Stimulated activated CD4-positive, alpha-beta T cell treated with anti-CD3 and anti-CD28 coated beads, TNF-alpha, amount 100 ng/mL, for 4 hours (primary cell): Measurements from ENCODE around the gene WNK2.
A peak's percentile ranks its signal among the peaks of the same experiment; 100 is the strongest.

Experiments used
- DNase-seq, 3 experiments: peaks; one replicate each; pipeline ENCODE4 v3.0.0-alpha.2; 2020; ENCODE audit warnings: low read depth in 3 of 3

WNK2 gene

DNA sequence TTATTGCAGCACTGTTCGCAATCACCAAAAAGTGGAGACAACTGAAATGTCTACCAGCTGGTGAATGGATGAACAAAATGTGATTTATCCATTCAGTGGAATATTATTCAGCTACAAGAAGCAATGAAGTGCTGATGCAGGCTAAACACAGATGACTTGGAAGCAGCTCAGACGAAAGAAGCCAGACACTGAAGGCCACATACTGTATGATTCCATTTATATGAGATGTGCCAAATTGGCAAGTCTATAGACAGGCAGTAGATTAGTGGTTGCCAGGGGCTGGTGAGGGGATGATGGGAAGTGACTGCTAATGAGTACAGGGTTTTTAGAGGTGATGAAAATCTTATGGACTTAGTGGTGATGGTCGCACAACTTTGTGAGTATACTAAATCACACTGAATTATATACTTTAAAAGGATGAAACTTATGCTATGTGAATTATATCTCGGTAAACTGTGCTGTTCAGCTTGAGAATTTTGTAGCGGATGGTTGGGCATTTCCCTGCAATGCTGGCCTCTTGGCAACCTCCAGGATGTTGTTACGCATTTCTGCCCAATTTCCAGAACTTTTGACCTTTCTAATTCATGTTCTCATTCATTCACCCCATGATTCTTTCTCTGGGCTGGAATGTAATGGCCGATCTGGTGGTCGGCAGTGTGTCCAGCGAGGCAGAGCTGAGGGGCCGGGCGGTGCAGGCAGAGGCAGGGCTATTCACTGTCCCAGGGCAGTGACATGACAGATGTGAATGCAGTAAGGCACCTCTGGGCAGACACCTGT lies 22.0 kb upstream of the WNK2 start:
- no peak for DNase-seq

DNA sequence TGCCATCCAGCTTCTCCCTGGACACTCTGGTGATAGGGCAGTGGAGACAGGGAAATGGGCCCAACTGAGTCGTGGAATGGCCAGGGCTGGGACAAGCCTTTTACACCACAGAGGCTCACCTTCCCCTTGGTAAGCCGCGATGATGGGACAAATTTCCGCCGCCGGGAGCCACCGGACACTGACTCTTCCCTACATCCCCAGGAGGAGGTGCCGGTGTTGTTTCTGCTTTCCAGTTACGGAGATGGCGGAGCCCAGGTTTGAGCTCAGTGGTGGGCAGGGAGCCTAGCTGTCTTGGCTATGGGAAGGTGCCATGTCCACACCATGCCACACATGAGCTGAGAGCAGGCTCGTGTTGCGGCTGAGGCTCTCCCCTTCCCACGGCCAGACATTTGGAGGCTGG lies 19.9 kb upstream of the WNK2 start:
- no peak for DNase-seq

DNA sequence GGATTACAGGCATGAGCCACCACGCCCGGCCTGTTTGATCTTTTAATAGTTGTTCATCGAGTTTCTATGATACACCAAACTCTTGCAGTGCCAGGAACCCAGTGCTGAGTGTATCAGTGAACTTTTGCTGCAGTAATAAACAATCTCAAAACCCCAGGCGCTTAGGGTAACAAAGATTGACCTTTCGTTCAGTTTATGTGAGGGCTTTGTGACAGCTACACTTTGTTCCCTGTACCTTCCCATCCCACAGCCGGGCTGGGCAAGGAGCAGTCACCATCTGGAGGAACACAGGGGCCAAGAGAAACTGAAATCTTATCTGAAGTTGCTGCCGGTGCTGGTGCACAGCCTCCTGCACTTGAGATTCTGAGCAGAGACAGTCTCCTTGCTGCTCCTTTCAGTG lies 17.2 kb upstream of the WNK2 start:
- no peak for DNase-seq

DNA sequence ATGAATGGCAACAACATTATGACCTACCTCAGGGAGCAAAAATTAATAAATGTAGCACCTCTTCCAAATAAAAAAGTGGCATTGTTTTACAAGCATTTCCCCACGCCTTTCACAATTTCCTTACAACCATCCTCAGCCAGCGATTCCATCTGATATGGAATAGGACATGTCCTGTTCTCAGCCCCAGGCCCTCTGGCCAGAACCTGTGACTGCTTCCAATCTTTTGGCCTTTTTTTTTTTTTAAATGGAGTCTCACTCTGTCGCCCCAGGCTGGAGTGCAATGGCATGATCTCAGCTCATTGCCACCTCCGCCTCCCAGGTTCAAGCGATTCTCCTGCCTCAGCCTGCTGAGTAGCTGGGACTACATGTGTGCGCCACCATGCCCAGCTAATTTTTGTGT lies 16.8 kb upstream of the WNK2 start:
- no peak for DNase-seq

GRCh38 chr9:93167838-93168237 lies 16.1 kb upstream of the WNK2 start:
- DNase-seq, result no peak

GRCh38 chr9:93168581-93168980 lies 15.4 kb upstream of the WNK2 start:
- DNase-seq, result no peak

DNA sequence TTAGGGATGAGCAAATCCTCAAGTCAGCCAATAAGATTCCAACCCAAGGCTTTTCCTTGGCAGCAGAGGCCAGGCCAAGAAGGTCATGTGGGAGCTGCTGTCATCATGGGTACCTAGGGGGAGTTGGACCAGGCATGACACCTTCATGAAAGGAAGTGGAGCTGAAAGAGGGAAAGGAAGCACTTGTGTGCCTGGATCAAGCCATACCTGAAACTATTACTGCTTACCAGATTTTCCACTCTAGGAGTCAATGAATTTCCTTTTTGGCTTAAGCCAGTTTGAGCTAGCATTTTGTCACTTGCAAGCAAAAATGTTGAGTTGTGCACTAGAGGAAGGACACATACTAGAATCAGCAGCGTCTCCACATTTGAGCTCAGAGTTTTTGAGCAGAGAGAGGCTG lies 14.5 kb upstream of the WNK2 start:
- DNase-seq, result no peak

- no peak for DNase-seq
These were observed 13.4 kb upstream of the WNK2 start for GRCh38 chr9:93170571-93170970.

DNA sequence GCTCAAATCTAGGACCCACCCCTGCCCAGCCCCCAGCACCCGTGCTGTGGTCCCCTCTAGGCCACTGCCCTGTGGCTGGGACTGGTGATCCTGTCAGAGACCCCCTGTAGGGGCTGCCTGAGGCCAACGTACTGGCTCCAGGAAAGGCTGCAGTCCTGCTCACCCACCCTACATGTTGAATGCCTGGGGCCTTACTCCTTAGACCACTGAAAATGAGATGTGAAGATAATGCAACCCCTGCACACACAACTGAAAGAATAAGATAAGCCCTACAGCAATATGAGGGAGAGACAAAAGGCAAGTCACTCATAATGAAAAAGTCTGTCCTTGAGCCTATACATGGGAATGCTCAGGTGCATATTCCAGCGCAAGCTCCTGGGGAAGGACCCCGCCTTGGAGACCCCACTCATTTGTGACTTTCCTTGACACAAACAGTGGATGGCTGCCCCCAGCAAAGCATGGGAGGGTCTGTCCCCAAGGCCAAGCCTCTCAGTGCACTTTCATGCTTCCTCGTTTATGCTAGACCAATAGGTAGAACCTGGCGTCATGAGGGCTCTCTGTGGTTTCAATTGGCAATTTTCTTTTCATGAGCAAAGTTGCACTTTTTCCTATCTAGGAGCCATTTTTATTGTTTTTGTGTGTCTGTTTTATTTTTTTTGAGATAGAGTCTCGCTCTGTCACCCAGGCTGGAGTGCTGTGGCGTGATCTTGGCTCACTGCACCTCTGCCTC lies 12.5 kb upstream of the WNK2 start:
- no peak for DNase-seq

DNA sequence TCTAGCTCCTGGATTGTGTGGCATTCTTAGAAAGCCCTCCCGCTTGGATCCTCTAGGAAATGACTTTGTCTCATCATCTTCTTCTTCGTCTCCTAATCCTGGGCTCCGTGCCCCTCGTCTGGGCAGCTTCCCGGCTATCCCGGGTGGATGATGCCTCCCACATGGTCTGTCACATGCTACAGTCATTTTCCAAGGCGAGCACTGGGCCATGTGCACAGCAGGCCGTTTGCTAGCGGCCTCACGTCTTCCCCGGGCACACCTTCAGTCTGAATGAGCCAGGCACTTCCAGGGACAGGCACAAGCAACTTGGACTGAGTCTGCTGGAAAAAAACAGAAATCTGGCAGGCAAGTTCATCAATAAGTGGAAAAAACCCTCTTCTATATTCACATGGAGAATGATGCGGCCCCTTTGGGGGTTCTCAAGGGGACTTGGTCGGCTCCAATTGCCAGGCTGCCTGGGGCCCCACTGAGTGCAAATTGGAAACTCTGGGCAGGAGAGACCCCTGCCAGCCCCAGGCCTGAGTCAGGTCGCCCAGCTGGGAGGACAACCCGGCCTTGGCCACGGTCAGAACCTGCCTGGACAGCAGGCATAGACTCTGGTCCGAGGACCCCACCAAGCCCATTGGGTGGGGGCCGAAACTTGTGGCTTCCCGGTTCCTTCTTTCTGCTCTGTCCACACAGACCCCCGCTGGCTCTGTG lies 11.1 kb upstream of the WNK2 start:
- no peak for DNase-seq

DNA sequence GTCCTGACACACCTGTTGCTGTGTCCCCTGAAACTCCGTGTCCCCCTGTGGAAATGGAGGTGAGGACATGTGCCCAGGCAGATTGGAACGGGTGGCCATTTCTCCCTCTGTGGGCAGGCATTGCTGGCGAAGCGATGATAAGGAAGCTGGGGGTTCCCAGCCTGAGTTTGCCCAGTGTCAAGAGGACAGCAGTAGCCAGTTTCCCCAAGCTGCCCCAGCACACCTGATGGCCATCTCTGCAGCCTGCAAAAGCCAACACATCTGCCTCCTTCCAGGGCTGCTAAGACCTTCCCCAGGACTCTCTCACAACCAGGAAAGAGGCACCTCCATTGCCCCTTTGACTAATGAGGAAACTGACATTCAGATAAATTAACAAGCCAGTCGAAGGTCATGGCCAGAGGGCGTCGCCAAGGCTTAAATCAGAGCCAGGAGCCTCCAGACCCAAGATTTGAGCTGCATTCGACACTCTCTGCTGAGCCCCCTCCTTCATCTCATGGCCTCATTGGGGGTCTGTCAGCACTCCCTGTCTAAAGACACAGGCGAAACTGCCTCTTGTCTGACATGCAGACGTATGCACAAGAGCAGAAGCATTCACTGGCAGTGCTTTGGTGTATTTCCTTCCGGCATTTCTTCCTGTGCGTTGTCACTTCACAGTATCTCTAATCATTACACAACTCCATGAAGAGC lies 10.4 kb upstream of the WNK2 start:
- no peak for DNase-seq

DNA sequence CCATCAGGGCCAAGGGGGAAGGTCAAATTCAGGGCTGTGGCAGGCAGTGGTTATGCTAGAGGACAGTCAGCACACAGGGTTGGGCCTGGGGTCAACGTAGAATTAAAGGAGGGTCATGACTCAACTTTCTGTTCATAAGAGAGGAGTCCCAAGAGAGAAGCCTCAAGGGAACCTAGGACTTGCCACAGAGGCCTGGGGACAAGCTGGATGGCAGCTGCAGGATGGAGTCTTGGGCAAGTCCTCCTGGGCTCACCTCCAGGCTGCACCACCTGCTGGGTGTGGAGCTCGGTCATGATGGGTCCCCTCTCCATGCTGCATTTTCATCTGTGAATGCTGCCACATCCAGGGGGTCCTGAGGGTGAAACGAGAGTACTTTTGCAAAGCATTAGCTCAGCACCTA lies 9.0 kb upstream of the WNK2 start:
- DNase-seq, result no peak

- no peak for DNase-seq
These were observed 6.3 kb upstream of the WNK2 start for GRCh38 chr9:93177676-93178075.

DNA sequence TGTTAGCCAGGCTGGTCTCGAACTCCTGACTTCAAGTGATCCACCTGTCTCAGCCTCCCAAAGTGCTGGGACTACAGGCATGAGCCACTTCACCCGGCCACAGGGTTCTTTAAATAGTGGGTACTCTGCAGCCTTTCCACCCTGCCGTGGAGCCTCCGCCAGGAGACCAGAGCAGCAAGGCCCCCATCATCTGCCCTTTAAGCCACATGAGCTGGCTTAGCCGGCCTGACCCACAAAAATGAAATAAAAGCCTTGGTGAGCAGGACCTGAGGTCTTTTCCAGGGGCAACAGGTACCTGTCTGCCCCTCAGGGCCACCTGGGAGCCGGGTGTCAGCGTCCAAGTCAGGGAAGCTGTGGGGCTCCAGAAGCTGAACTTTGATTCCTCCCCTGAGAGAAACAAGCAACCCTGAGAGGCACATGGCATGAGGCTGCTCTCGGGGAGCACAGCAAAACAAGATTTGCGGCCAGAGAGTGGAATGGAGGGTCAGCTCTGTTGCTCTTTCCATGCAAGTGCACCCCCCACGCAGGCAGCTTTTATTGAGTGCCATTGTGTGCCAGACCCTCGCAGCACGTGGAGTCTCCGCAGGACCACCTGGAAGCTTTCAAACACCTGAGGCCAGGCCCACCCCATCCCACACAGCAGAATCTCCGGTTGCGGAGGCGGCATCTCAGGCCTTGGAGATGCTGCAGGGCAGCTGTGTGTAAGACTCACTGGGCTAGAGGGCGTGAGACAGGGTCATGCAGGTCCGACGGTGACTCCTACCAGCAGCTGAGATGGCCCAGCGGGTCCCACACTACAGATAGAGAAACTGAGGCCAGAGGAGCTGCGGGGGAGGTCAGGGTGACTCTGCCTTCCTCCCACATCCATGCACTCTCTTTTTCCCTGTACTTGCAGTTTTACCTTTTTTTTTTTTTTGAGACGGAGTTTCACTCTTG lies 4.8 kb upstream of the WNK2 start:
- no peak for DNase-seq

DNA sequence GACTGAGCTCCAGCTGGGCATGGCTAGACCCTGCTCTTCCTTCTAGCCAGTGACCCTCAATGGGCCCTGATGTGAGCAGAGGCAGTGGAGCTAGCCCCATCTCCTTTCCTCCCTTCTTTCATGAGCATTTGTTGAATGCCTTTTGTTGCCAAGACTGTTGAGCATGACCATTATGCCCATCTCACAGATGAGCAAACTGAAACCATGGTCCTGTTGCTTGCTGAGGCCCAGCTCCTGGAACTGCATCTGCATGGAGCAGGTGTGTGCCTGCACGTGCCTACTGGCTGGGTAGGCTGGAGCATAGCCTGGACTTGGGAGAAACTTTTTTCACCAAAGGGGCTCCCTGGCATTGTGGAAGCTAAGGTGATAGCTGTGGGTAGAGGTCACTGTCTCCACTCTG lies 3.0 kb upstream of the WNK2 start:
- DNase-seq, result no peak

- DNase-seq, result no peak
These were observed 2.1 kb upstream of the WNK2 start for GRCh38 chr9:93181672-93182435.

GRCh38 chr9:93182572-93182971 lies 1.4 kb upstream of the WNK2 start:
- DNase-seq, result no peak

GRCh38 chr9:93183131-93183662 lies 742 bp upstream of the WNK2 start:
- DNase-seq, result no peak

DNA sequence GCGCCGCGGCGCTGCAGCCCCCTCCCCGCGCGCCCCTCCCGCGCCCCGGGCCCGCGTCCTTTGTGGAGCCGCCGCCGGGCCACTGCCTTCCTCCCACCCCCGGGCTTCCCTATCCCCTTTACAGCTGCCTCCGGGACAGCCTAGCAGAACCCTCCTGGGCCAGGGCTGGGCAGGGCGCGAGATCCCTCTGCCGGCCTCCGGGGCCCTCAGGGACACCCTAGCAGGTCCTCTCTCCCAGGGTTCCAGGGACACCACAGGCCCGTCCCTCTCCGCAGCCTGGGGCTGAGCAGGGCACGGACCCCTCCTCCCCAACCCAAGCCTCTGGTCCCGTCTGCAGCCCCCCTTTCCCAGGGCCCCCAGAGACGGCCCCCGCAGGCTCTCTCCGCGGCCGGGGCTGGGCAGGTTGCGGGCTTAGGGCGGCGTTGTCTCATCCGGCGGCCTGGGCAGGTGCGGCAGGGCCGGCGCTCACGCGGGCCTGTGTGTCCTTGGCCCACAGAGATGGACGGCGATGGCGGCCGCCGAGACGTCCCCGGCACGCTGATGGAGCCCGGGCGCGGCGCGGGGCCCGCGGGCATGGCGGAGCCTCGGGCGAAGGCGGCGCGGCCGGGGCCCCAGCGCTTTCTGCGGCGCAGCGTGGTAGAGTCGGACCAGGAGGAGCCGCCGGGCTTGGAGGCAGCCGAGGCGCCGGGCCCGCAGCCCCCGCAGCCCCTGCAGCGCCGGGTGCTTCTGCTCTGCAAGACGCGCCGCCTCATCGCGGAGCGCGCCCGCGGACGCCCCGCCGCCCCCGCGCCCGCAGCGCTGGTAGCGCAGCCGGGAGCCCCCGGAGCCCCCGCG lies 710 bp downstream of the WNK2 start:
- DNase-seq, result peak in 1 of 3 experiments; percentile 2
